NT2/D1 (cell line): ENCODE results near the gene SIRT2.

Experiments used
- SUZ12 ChIP-seq: IDR thresholded peaks from 2 replicates; pipeline ENCODE4 v1.6.1; 2011; ENCODE audit not compliant: insufficient read length, insufficient read depth; ENCODE audit errors: extremely low read depth
- ZNF274 ChIP-seq: IDR thresholded peaks from 2 replicates; pipeline ENCODE4 v1.6.1; 2011; ENCODE audit warnings: mild to moderate bottlenecking, low read depth, low read length

GRCh38 chr19:38850976-38851621, 48.3 kb downstream of the SIRT2 start:
- TF ChIP-seq SUZ12 (no peak), ZNF274 (no peak)
